Glomerular endothelial cell (primary cell): ENCODE measurements around the gene LHX2. TPM values are rescaled to one million over a fixed set of nuclear protein-coding genes. Genes with fewer than 3 reads are reported as not detected.

Experiments used
- DNase-seq: peaks from one replicate; pipeline ENCODE4 v3.0.0-alpha.2; 2011; ENCODE audit warnings: low read depth, low spot score; ENCODE audit errors: extremely low read depth
- total RNA-seq: library from RNA; depleted of rRNA; stranded (reverse); fragments of >200 nt; gene quantifications from 2 replicates; pipeline ENCODE4 v1.2.3, GENCODE V29; 2015

The LHX2 gene
- total RNA-seq, 1 donor from 2014 or later = not detected

- DNase-seq = no peak
Measured at GRCh38 chr9:123998970-123999621, 12.5 kb upstream of the LHX2 start.

- DNase-seq = no peak
Measured at GRCh38 chr9:123999661-124000060, 11.9 kb upstream of the LHX2 start.

GRCh38 chr9:124000161-124000783 is 11.3 kb upstream of the LHX2 start:
- no peak for DNase-seq

GRCh38 chr9:124000784-124001457 is 10.6 kb upstream of the LHX2 start:
- DNase-seq = no peak

GRCh38 chr9:124001458-124001799 is 10.1 kb upstream of the LHX2 start:
- DNase-seq = no peak

- DNase-seq = no peak
Measured at GRCh38 chr9:124001866-124002525, 9.6 kb upstream of the LHX2 start.

- no peak for DNase-seq
Measured at GRCh38 chr9:124003636-124004349, 7.8 kb upstream of the LHX2 start.

- no peak for DNase-seq
Measured at GRCh38 chr9:124004593-124004992, 7.0 kb upstream of the LHX2 start.

GRCh38 chr9:124005029-124005771 is 6.4 kb upstream of the LHX2 start:
- DNase-seq = no peak

GRCh38 chr9:124006448-124007361 is 4.9 kb upstream of the LHX2 start:
- no peak for DNase-seq

GRCh38 chr9:124007565-124008302 is 3.8 kb upstream of the LHX2 start:
- no peak for DNase-seq

GRCh38 chr9:124008303-124008693 is 3.3 kb upstream of the LHX2 start:
- DNase-seq = no peak

- no peak for DNase-seq
Measured at GRCh38 chr9:124008694-124009530, 2.7 kb upstream of the LHX2 start.

- no peak for DNase-seq
Measured at GRCh38 chr9:124009531-124010217, 1.9 kb upstream of the LHX2 start.

- no peak for DNase-seq
Measured at GRCh38 chr9:124010303-124010664, 1.3 kb upstream of the LHX2 start.

GRCh38 chr9:124010665-124011321 is 775 bp upstream of the LHX2 start:
- DNase-seq = no peak
